HCT116 (cell line): ENCODE measurements around the gene ARSJ. TPM values are rescaled to one million over a fixed set of nuclear protein-coding genes. Genes with fewer than 3 reads are reported as not detected.
"Not testable (repeated sequence)": the region's sequence is repeated elsewhere in the genome, so short reads cannot be mapped to it uniquely, and the experiment has no call there.

ENCODE experiments used
- ATAC-seq: fragments of 200-7000 bp; cut with Tn5 transposase; 2 replicates; pipeline ENCODE4 v1.9.1; 2020; ENCODE audit warnings: mild to moderate bottlenecking, moderate library complexity
- BruUV-seq: library from RNA; stranded (reverse); fragments of 400-500 nt; replicated peaks from 2 replicates; lab custom pipeline; 2021; lab: Mats Ljungman, UMichigan
- CTCF ChIA-PET: fragments of 300-600 bp; sonication (Branson Sonifier 250); formaldehyde crosslinking; loops from one replicate; lab custom pipeline; 2021; ENCODE audit warnings: antibody characterized with exemption; lab: Charles Lee
- POLR2A ChIA-PET: fragments of 300-600, 350-600 bp; sonication (Branson Sonifier 250); formaldehyde crosslinking; loops from one replicate; lab custom pipeline; 2021; ENCODE audit warnings: antibody characterized with exemption; lab: Charles Lee
- RAD21 ChIA-PET, 2 experiments: fragments of 300-600 bp; sonication (Branson Sonifier 250); formaldehyde crosslinking; loops; one replicate each; lab custom pipeline; 2023; ENCODE audit warnings: low total read pairs in 2 of 2; ENCODE audit not compliant: uncharacterized antibody in 2 of 2, unreplicated experiment in 2 of 2, low non-redundant PET in 1 of 2; lab: Charles Lee
- DNase-seq: peaks from one replicate; pipeline ENCODE4 v3.0.0-alpha.2; 2010; ENCODE audit warnings: low read depth, low spot score
- H2AFZ ChIP-seq: fragments of 200-600 bp; shearing (Covaris generic), sonication (generic); 2 replicates; pipeline ENCODE4 v1.6.1; 2017; ENCODE audit warnings: low read depth, mixed run types, mixed read lengths, antibody characterized with exemption, low read length; ENCODE audit not compliant: poor library complexity, severe bottlenecking
- H3K27ac ChIP-seq: 2 replicates; pipeline ENCODE4 v1.5.1; 2012; ENCODE audit warnings: low read depth, low read length
- H3K27me3 ChIP-seq: fragments of 200-600 bp; sonication (generic); 2 replicates; pipeline ENCODE4 v1.6.1; 2016; ENCODE audit warnings: mixed run types, low read length, mixed read lengths; ENCODE audit not compliant: insufficient read depth
- H3K36me3 ChIP-seq, 2 experiments: fragments of 200-500 bp in 1 of 2; fragments of 200-600 bp in 1 of 2; sonication (Bioruptor generic) in 1 of 2; sonication (generic) in 1 of 2; 2 replicates each; pipeline versions ENCODE4 v1.5.1 to v1.6.1; 2014 to 2016; ENCODE audit warnings: low read length in 2 of 2, inconsistent platforms in 1 of 2, mixed read lengths in 1 of 2, mixed run types in 1 of 2; ENCODE audit not compliant: insufficient read depth in 2 of 2, control insufficient read depth in 1 of 2
- H3K4me1 ChIP-seq, 2 experiments: fragments of 200-600 bp in 1 of 2; sonication (generic) in 1 of 2; 2 replicates each; pipeline versions ENCODE4 v1.5.1 to v1.6.1; 2012 to 2017; ENCODE audit warnings: low read length in 2 of 2, inconsistent platforms in 1 of 2, mild to moderate bottlenecking in 1 of 2, mixed read lengths in 1 of 2, mixed run types in 1 of 2, moderate library complexity in 1 of 2; ENCODE audit not compliant: insufficient read depth in 2 of 2, control insufficient read depth in 1 of 2
- H3K4me2 ChIP-seq: fragments of 200-600 bp; sonication (generic); 2 replicates; pipeline ENCODE4 v1.6.1; 2017; ENCODE audit warnings: mixed run types, low read length, mixed read lengths
- H3K4me3 ChIP-seq, 2 experiments: fragments of 200-600 bp in 1 of 2; sonication (generic) in 1 of 2; replicated peaks in 1 of 2; 2 replicates each; pipeline ENCODE4 v1.5.1; 2011 to 2016; ENCODE audit warnings: low read length in 2 of 2, control low read depth in 1 of 2, low read depth in 1 of 2, mild to moderate bottlenecking in 1 of 2, mixed read lengths in 1 of 2, mixed run types in 1 of 2
- H3K79me2 ChIP-seq: fragments of 200-600 bp; sonication (generic); 2 replicates; pipeline ENCODE4 v1.6.1; 2017; ENCODE audit warnings: mild to moderate bottlenecking, mixed run types, low read length, moderate library complexity, mixed read lengths; ENCODE audit not compliant: insufficient read depth
- H3K9ac ChIP-seq: fragments of 200-600 bp; sonication (generic); 2 replicates; pipeline ENCODE4 v1.6.1; 2016; ENCODE audit warnings: low read length, mixed read lengths
- H3K9me2 ChIP-seq: fragments of 200-600 bp; sonication (generic), shearing (Covaris generic); 2 replicates; pipeline ENCODE4 v1.6.1; 2017; ENCODE audit warnings: mixed run types, mild to moderate bottlenecking, moderate library complexity; ENCODE audit not compliant: insufficient read depth
- H3K9me3 ChIP-seq, 2 experiments: fragments of 200-500 bp in 1 of 2; fragments of 200-600 bp in 1 of 2; sonication (Bioruptor generic) in 1 of 2; sonication (generic) in 1 of 2; 2 replicates each; pipeline ENCODE4 v1.6.1; 2014 to 2017; ENCODE audit warnings: low read length in 2 of 2, mixed read lengths in 2 of 2, inconsistent platforms in 1 of 2, low read depth in 1 of 2, mild to moderate bottlenecking in 1 of 2, mixed run types in 1 of 2, moderate library complexity in 1 of 2; ENCODE audit not compliant: control insufficient read depth in 1 of 2, insufficient read depth in 1 of 2
- H4K20me1 ChIP-seq: fragments of 200-600 bp; sonication (generic), shearing (Covaris generic); 2 replicates; pipeline ENCODE4 v1.6.1; 2017; ENCODE audit warnings: mixed run types, mild to moderate bottlenecking, moderate library complexity; ENCODE audit not compliant: insufficient read depth
- ATF3 ChIP-seq: IDR thresholded peaks from 2 replicates; pipeline ENCODE4 v1.6.1; 2012
- CBX3 ChIP-seq: IDR thresholded peaks from 2 replicates; pipeline ENCODE4 v1.6.1; 2012; ENCODE audit warnings: low read depth
- EZH2phosphoT487 ChIP-seq: fragments of 200-600 bp; IDR thresholded peaks from 2 replicates; pipeline ENCODE4 v1.6.1; 2018; ENCODE audit warnings: antibody characterized with exemption, borderline replicate concordance
- MAX ChIP-seq: IDR thresholded peaks from 2 replicates; pipeline ENCODE4 v1.6.1; 2012
- RAD21 ChIP-seq: IDR thresholded peaks from 2 replicates; pipeline ENCODE4 v1.6.1; 2012; ENCODE audit warnings: low read depth, mild to moderate bottlenecking
- SIN3A ChIP-seq: IDR thresholded peaks from 2 replicates; pipeline ENCODE4 v1.6.1; 2012; ENCODE audit warnings: low read depth
- SP1 ChIP-seq: IDR thresholded peaks from 2 replicates; pipeline ENCODE4 v1.6.1; 2012; ENCODE audit warnings: low read depth
- SRF ChIP-seq: IDR thresholded peaks from 2 replicates; pipeline ENCODE4 v1.6.1; 2012; ENCODE audit warnings: low read depth
- TCF7L2 ChIP-seq: IDR thresholded peaks from 2 replicates; pipeline ENCODE4 v1.7.0; 2011; ENCODE audit warnings: borderline replicate concordance, inconsistent platforms; ENCODE audit not compliant: insufficient read depth, insufficient read length; ENCODE audit errors: extremely low read depth
- ZBTB33 ChIP-seq: IDR thresholded peaks from 2 replicates; pipeline ENCODE4 v1.6.1; 2011; ENCODE audit warnings: mild to moderate bottlenecking, low read length, moderate library complexity; ENCODE audit not compliant: insufficient replicate concordance; ENCODE audit errors: extremely low read depth
- ZFX ChIP-seq: fragments of 450-650 bp; IDR thresholded peaks from 2 replicates; pipeline ENCODE4 v1.6.1; 2017
- intact Hi-C: fragments of 100-400 bp; cut with micrococcal nuclease; formaldehyde crosslinking; loops from 2 replicates; pipeline ENCODE4 v1.10.0; 2022
- total RNA-seq: library from RNA; stranded (reverse); gene quantifications from one replicate; pipeline ENCODE4 v1.2.1, GENCODE V29; 2021; ENCODE audit not compliant: unreplicated experiment

The ARSJ gene
- total RNA-seq, 1 experiment from 2014 or later, result 2.3 TPM

GRCh38 chr4:113943085-113943484 is 36.4 kb downstream of the ARSJ start (continued):
- TF ChIP-seq ATF3 (no peak), ZFX (no peak), SRF (no peak), EZH2phosphoT487 (no peak), ZBTB33 (no peak)

GRCh38 chr4:113941836-113942235 is 37.6 kb downstream of the ARSJ start:
- no peak for TF ChIP-seq RAD21
- TF ChIP-seq SP1, result no peak
- no peak for TF ChIP-seq ZBTB33
- no peak for TF ChIP-seq SRF
- no peak for TF ChIP-seq TCF7L2
- TF ChIP-seq MAX, result no peak
- no peak for TF ChIP-seq CBX3
- no peak for TF ChIP-seq SIN3A
- H3K27ac ChIP-seq, result no peak overlapping the region
- no peaks in the 10 kb centered on the region for H3K27me3 ChIP-seq
- ChIA-PET CTCF (no interaction called here), RAD21 (no interaction called here), POLR2A (no interaction called here)
- no peaks in the 10 kb centered on the region for H3K9me2 ChIP-seq
- H3K4me3 ChIP-seq, result no peak overlapping the region
- ATAC-seq, result no peak
- H3K4me2 ChIP-seq, result no peak overlapping the region
- no peaks in the 10 kb centered on the region for H3K79me2 ChIP-seq
- no peaks in the 10 kb centered on the region for H4K20me1 ChIP-seq
- H3K36me3 ChIP-seq, result no peaks in the 10 kb centered on the region
- H3K4me1 ChIP-seq, result no peaks in the 10 kb centered on the region
- H3K9me3 ChIP-seq, result no peaks in the 10 kb centered on the region
- no TSS peak for BruUV-seq
- intact Hi-C loops, result no loop called here
- H2AFZ ChIP-seq, result no peak overlapping the region
- DNase-seq, result no peak
- H3K9ac ChIP-seq, result no peak overlapping the region

GRCh38 chr4:113940103-113940502 is 39.3 kb downstream of the ARSJ start:
- H3K4me2 ChIP-seq, H3K9me2 ChIP-seq, H3K27ac ChIP-seq, intact Hi-C loops, CTCF ChIA-PET, H3K36me3 ChIP-seq, POLR2A ChIA-PET, H3K27me3 ChIP-seq, H4K20me1 ChIP-seq, DNase-seq, H3K9ac ChIP-seq, H3K4me1 ChIP-seq, H3K9me3 ChIP-seq, H3K4me3 ChIP-seq, H3K79me2 ChIP-seq, RAD21 ChIA-PET, BruUV-seq, ATAC-seq, H2AFZ ChIP-seq: not testable (repeated sequence)
